Measurements from ENCODE around the gene SUSD6. TPM values are rescaled to one million over a fixed set of nuclear protein-coding genes. Genes with fewer than 3 reads are reported as not detected.

Gene SUSD6
- total and polyA plus RNA-seq, 2 experiments from 2014 or later = 2.8 to 3.4 TPM

GRCh38 chr14:69684461-69685217, 73.2 kb downstream of the SUSD6 start (continued):
- TF ChIP-seq ZNF462 (CRISPR knock-in tag; IDR thresholded peaks at IDR 0.05) = no peak
- TF ChIP-seq CREB1 (CRISPR knock-in tag; IDR thresholded peaks at IDR 0.05; ENCODE audit: low read depth) = no peak

- DNase-seq (ENCODE audit: low spot score) (no peak), ATAC-seq (peak; percentile 44)
- no peaks in the 10 kb centered on the region for H3K79me2 ChIP-seq (replicated peaks; ENCODE audit: insufficient read depth)
- H3K9me3 Mint-ChIP-seq = no peaks in the 10 kb centered on the region
- H3K4me2 ChIP-seq = no peak overlapping the region
- no peaks in the 10 kb centered on the region for H3K9me2 ChIP-seq (ENCODE audit: insufficient read depth)
- no peak overlapping the region for H2AFZ ChIP-seq
- no peak overlapping the region for H3K27ac ChIP-seq (ENCODE audit: low read depth)
- H3K4me1 Mint-ChIP-seq = peaks cover 16% of the 10 kb centered on the region
- H4K20me1 ChIP-seq (replicated peaks; ENCODE audit: insufficient read depth) = no peaks in the 10 kb centered on the region
- H3K4me3 Mint-ChIP-seq = no peak overlapping the region
- no peaks in the 10 kb centered on the region for H3F3A ChIP-seq (replicated peaks; ENCODE audit: low read depth)
- H3K36me3 ChIP-seq (ENCODE audit: insufficient read depth) = no peaks in the 10 kb centered on the region
- no peak overlapping the region for H3K27ac Mint-ChIP-seq
- H3K4me1 ChIP-seq (ENCODE audit: insufficient read depth) = no peaks in the 10 kb centered on the region
- no peaks in the 10 kb centered on the region for H3K36me3 Mint-ChIP-seq (ENCODE audit: low read depth)
- no peak overlapping the region for H3K4me3 ChIP-seq
- no peaks in the 10 kb centered on the region for H3K27me3 ChIP-seq (ENCODE audit: insufficient read depth)
- peaks cover 8% of the 10 kb centered on the region for H3K27me3 Mint-ChIP-seq (ENCODE audit: insufficient read depth, low read depth, poor library complexity)
- TF ChIP-seq JUNB (IDR thresholded peaks at IDR 0.05; ENCODE audit: unreplicated experiment) (no peak), REST (IDR thresholded peaks at IDR 0.05; ENCODE audit: unreplicated experiment) (no peak), ZNF462 (CRISPR knock-in tag; IDR thresholded peaks at IDR 0.05) (no peak), STAT1 (IDR thresholded peaks at IDR 0.05; ENCODE audit: unreplicated experiment) (no peak)
Measured at GRCh38 chr14:69685218-69685616, 73.8 kb downstream of the SUSD6 start.

All from GM23338 (cell line).